ENCODE data around the gene PTPN14. TPM values are rescaled to one million over a fixed set of nuclear protein-coding genes. Genes with fewer than 3 reads are reported as not detected.
"Not testable (repeated sequence)": the region's sequence is repeated elsewhere in the genome, so short reads cannot be mapped to it uniquely, and the experiment has no call there.

PTPN14 gene
- total RNA-seq, 1 experiment from 2014 or later, result 15.7 TPM

DNA sequence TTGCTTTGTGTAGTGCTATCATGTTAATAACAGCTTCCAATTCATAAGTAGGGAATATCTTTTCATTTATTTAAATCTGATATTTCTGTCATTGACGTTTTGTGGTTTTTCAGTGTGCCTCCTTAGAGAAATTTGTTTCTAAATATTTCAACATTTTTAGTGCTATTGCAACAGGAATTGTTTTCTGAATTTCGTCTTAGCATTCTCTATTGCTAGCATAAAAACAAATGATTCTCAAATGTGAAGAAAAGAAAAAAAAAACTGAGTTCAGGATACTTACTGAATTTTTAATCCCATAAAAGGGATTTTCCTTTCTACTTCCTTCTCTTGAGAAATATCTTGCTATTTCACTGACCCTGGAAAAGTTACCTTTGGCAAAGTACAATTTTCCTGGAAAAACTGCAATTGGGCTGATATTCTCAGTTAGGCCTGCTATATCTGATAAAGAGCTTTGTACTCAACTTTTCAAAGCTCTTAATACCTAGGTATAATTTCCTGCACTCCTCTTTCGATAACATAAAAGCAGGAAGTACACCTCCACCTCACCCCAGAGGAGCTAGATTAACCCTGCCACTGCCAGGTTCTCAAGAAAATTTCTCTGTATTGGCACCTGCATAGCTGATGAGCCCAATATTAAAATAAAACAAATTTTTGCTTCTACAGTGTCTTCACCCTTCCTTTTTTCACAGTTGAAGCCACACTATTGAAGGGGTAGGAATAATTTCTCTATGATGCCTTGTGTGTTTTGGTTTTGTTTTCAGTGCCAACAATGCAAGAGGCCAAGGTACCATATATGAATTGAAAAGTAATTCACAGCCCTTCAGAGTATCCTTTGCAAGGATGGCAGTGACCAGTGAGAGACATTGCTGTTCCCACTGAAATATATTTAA lies 35.6 kb downstream of the PTPN14 start:
- Histone ChIP-seq H3K27me3 (ENCODE audit: control insufficient read depth, insufficient read depth, low read length) (no peaks in the 10 kb centered on the region), H3K4me3 (ENCODE audit: insufficient read depth, low read depth, low read length) (no peak overlapping the region), H3K36me3 (replicated peaks; ENCODE audit: control insufficient read depth, insufficient read depth, low read length) (no peaks in the 10 kb centered on the region)
- no peak for DNase-seq

DNA sequence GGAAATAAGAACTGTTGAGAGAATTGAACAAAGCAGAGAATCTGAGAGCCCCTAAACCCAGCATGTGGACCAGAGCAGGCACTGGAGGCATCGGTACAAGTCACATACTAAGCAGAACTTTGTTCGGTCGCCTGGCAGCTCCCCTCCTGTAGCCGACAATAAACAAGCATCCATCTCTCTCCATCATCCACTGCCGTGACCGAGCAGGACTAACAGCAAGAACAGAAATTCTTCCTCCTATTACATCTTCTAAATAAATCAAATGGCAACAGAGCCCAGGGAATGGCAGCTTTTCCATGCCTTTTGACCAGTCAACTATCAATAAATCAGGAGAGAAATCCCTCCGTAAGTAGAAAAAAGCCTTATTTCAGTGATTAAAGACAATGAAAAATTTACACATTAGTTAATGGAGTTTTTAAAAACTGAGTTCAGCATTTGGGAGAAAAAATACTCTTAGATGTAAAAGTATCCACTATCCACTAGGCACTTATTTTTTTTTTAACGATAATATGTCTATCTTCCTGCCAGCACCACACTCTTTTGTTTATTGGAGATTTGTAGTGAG lies 36.5 kb downstream of the PTPN14 start:
- no peak for DNase-seq
- H3K36me3 ChIP-seq (replicated peaks; ENCODE audit: control insufficient read depth, insufficient read depth, low read length), result no peaks in the 10 kb centered on the region
- H3K4me3 ChIP-seq (ENCODE audit: insufficient read depth, low read depth, low read length), result no peak overlapping the region
- no peaks in the 10 kb centered on the region for H3K27me3 ChIP-seq (ENCODE audit: control insufficient read depth, insufficient read depth, low read length)

DNA sequence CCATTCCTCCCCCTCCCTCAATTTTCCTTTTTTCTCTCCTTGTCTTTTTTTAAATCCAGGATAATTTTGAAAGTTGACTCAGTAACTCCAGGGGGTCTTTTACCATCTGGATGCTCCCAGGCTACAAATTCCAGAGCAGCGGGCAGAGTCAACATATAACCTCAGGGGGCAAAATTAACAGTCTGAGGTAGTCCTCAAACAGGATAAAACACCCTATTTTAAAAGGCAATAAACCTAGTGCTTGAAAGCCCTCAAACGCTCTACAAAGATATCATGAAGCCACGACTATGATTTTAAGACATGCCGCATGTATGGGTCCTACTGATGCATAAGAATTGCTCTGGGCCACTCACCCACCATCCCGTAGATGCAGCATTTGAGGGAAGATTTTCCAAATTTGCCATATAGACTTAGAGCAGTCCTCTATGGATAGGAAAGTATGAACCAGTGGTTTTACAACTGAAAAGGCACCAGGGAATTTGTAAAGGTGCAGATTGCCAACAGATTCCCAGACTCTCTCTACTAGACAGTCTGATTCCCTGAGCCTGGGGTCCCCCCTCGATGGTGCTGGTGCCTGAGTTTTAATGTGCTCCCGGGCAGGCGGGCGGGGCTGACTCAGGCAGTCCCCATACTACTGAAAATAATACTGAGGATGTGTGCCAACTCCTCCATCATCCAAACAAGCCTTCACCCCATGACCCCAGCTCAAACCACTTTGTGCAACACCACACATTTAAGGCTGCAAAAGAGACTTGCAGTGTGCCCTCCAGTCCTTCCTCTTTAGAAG lies 37.2 kb downstream of the PTPN14 start:
- Histone ChIP-seq H3K27me3 (ENCODE audit: control insufficient read depth, insufficient read depth, low read length) (no peaks in the 10 kb centered on the region), H3K4me3 (ENCODE audit: insufficient read depth, low read depth, low read length) (no peak overlapping the region), H3K36me3 (replicated peaks; ENCODE audit: control insufficient read depth, insufficient read depth, low read length) (no peaks in the 10 kb centered on the region)
- DNase-seq, result no peak

DNA sequence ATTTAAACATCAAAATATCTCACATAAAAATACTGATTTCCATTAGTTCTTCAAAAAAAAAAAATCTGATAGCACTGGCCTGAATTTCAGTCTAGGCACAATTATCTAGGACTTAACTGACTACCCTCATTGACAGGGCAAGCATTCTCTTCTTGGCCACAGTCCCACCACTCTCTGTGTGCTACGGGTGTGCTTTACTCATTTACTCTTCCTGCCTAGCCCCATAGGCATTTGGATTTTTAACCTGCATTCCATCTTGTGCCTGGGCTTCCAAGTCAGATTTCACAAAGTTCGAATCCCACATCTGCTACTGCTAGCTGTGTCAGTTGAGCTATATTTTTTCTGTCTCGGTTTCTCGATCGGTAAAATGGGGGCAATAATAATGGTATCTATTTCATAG lies 38.0 kb downstream of the PTPN14 start:
- no peaks in the 10 kb centered on the region for H3K27me3 ChIP-seq (ENCODE audit: control insufficient read depth, insufficient read depth, low read length)
- H3K4me3 ChIP-seq (ENCODE audit: insufficient read depth, low read depth, low read length), result no peak overlapping the region
- no peaks in the 10 kb centered on the region for H3K36me3 ChIP-seq (replicated peaks; ENCODE audit: control insufficient read depth, insufficient read depth, low read length)
- DNase-seq, result no peak

DNA sequence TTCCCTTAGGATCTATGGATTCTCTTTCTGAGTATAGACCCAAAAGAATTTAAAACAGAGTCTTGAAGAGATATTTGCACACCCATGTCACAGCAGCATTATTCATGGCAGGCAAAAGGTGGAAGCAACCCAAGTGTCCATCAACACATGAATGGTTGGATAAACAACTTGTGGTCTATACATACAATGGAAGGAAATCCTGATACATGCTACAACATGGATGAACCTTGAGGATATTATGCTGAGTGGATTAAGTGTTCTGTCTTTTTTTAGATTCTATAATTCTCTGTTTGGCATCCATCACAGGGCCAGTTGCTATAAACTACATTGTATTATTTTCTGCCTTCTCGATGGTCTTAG lies 39.8 kb downstream of the PTPN14 start:
- H3K4me3 ChIP-seq (ENCODE audit: insufficient read depth, low read depth, low read length), result no peak overlapping the region

DNA sequence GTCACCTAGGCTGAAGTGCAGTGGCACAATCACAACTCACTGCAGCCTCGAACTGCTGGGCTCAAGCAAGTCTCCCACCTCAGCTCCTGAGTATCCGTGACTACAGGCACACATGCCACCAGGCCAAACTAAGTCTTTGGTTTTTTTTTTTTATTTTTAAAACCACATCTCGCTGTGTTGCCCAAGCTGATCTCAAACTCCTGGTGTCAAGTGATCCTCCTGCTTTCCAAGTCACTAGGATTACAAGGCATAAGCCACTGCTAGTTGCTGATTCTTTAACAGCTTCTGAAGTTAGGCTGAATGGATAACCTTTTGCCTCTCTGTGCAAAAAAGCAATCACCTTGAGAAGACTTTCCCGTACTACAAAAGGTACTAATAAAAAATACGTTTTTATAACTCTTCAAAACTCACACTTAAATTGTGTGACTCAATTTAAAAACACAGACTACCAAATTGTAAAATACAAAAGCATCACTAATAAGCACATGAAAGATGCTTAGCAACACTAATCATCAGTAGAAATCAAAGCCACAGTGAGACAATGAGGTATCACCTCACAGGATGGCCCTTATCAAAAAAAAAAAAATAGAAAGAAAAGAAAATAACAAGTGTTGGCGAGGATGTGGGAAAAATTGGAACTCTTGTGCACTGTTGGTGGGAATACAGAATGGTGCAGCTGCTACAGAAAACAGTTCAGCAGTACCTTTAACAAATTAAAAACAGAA lies 40.3 kb downstream of the PTPN14 start:
- H3K27me3 ChIP-seq (ENCODE audit: control insufficient read depth, insufficient read depth, low read length), result no peaks in the 10 kb centered on the region
- no peak for DNase-seq
- no peaks in the 10 kb centered on the region for H3K36me3 ChIP-seq (replicated peaks; ENCODE audit: control insufficient read depth, insufficient read depth, low read length)
- H3K4me3 ChIP-seq (ENCODE audit: insufficient read depth, low read depth, low read length), result no peak overlapping the region

More for the DNA sequence above, 39.8 kb downstream of the PTPN14 start:
- DNase-seq, result no peak
- H3K27me3 ChIP-seq (ENCODE audit: control insufficient read depth, insufficient read depth, low read length), result no peaks in the 10 kb centered on the region
- no peaks in the 10 kb centered on the region for H3K36me3 ChIP-seq (replicated peaks; ENCODE audit: control insufficient read depth, insufficient read depth, low read length)

DNA sequence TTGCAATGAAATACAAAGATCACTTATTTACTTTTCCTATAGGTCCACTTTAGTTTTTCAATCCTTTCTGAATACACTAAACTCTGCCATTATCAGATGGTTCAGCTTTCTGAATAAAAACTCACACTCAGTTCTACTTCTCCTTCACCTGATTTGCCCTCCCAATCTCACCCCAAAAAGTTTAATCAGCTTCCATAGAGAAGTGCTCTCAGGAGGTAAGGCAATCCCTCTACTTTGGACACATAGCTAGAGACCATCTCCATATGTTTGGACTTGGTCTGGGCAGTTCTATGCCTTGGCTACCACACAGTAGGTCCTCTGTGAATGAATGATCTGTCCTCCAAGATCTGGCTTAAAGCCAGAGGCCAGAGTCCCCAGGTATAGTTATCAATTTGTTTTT lies 40.9 kb downstream of the PTPN14 start:
- H3K36me3 ChIP-seq (replicated peaks; ENCODE audit: control insufficient read depth, insufficient read depth, low read length), result no peaks in the 10 kb centered on the region
- no peak overlapping the region for H3K4me3 ChIP-seq (ENCODE audit: insufficient read depth, low read depth, low read length)
- H3K27me3 ChIP-seq (ENCODE audit: control insufficient read depth, insufficient read depth, low read length), result no peaks in the 10 kb centered on the region
- no peak for DNase-seq

DNA sequence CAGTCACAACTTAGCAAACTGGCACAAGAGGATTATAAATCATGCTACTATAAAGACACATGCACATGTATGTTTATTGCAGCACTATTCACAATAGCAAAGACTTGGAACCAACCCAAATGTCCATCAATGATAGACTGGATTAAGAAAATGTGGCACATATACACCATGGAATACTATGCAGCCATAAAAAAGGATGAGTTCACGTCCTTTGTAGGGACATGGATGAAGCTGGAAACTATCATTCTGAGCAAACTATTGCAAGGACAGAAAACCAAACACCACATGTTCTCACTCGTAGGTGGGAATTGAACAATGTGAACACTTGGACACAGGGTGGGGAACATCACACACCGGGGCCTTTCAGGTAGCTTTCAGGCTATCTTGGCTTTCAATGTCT lies 41.8 kb downstream of the PTPN14 start:
- H3K36me3 ChIP-seq (replicated peaks; ENCODE audit: control insufficient read depth, insufficient read depth, low read length), result not testable (repeated sequence)

DNA sequence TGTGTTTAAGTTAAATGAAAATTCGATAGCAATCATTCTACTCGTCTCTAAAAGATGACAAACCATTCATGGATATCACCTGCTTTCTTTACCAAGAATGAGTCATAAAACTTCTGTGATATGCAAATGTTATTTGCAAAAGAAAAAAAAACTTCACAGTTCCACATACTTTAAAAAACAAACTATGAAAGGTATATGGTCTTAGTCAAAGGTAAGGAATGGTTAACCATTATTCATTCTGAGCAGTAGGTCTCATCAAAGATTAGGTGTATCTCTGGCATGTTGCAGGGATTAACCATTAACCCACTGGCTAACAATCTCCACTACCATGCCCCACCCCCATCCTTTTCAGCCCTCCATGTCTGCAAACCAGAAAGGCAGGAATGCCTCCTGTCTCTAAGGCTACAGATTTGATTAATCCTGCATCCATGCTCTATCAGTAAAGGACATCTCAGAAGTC lies 44.4 kb downstream of the PTPN14 start:
- no peak for DNase-seq
- H3K4me3 ChIP-seq (ENCODE audit: insufficient read depth, low read depth, low read length), result no peak overlapping the region
- H3K36me3 ChIP-seq (replicated peaks; ENCODE audit: control insufficient read depth, insufficient read depth, low read length), result no peaks in the 10 kb centered on the region
- no peaks in the 10 kb centered on the region for H3K27me3 ChIP-seq (ENCODE audit: control insufficient read depth, insufficient read depth, low read length)

More for the DNA sequence above, 41.8 kb downstream of the PTPN14 start:
- not testable (repeated sequence) for DNase-seq; H3K27me3 ChIP-seq (ENCODE audit: control insufficient read depth, insufficient read depth, low read length); H3K4me3 ChIP-seq (ENCODE audit: insufficient read depth, low read depth, low read length)

DNA sequence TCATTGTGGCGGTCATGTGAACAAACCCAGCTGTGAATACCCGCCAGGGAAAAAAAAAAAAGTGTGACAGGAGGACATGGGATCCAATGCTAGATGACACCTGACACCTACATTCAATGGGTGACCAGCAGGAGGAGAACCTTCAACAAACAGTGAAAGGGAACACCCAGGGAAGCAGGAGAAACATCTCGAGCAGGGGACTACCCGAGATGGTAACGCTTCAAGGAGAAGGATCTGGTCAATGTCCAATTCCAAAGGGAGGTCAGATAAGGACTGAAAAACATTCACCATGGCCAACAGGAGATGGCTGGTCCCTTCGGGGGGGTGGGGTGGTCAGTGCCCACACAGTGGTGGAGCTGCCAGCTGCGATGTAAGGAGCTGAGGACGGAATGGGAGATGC lies 46.3 kb downstream of the PTPN14 start:
- no peak overlapping the region for H3K4me3 ChIP-seq (ENCODE audit: insufficient read depth, low read depth, low read length)
- no peaks in the 10 kb centered on the region for H3K36me3 ChIP-seq (replicated peaks; ENCODE audit: control insufficient read depth, insufficient read depth, low read length)
- no peaks in the 10 kb centered on the region for H3K27me3 ChIP-seq (ENCODE audit: control insufficient read depth, insufficient read depth, low read length)
- no peak for DNase-seq

DNA sequence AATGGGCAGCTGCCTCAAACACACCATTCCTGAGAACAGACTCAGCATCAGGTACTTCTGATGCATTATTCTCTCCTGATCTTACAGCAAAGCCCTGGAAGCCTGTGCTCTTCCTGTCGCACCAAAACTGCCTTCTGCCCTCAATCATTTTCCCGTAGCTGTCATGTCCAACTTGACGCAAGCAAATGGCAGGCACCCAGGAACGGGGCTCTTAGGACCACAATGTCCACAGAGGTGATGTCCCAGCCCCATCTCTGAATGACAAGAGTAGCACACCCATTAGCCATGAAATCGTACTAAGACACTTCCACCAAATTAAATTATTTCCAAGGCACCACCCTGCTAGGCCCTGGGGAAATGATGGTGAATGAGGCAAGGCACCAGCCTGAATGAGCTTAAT lies 47.1 kb downstream of the PTPN14 start:
- Histone ChIP-seq H3K36me3 (replicated peaks; ENCODE audit: control insufficient read depth, insufficient read depth, low read length) (no peaks in the 10 kb centered on the region), H3K4me3 (ENCODE audit: insufficient read depth, low read depth, low read length) (no peak overlapping the region), H3K27me3 (ENCODE audit: control insufficient read depth, insufficient read depth, low read length) (no peaks in the 10 kb centered on the region)
- DNase-seq, result no peak

DNA sequence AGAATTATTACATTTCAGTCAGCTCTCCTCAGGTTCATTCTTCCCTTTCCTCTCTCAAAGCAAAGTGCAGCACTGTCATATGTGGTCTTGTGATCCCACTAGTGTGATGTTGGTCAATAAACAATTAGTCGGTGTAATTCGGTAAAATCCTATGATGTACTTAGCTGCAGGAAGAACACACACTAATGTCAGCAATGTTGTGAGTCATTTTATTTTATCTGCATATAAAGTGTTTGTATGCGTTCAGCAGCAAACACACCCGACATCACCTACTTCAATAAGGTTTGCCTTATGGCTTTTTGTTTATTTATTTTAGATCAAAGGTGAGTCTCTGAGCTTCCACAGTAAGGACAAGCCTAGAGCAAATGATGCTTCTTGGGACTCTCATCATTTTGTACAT lies 47.8 kb downstream of the PTPN14 start:
- no peaks in the 10 kb centered on the region for H3K36me3 ChIP-seq (replicated peaks; ENCODE audit: control insufficient read depth, insufficient read depth, low read length)
- no peaks in the 10 kb centered on the region for H3K27me3 ChIP-seq (ENCODE audit: control insufficient read depth, insufficient read depth, low read length)
- H3K4me3 ChIP-seq (ENCODE audit: insufficient read depth, low read depth, low read length), result no peak overlapping the region
- no peak for DNase-seq

DNA sequence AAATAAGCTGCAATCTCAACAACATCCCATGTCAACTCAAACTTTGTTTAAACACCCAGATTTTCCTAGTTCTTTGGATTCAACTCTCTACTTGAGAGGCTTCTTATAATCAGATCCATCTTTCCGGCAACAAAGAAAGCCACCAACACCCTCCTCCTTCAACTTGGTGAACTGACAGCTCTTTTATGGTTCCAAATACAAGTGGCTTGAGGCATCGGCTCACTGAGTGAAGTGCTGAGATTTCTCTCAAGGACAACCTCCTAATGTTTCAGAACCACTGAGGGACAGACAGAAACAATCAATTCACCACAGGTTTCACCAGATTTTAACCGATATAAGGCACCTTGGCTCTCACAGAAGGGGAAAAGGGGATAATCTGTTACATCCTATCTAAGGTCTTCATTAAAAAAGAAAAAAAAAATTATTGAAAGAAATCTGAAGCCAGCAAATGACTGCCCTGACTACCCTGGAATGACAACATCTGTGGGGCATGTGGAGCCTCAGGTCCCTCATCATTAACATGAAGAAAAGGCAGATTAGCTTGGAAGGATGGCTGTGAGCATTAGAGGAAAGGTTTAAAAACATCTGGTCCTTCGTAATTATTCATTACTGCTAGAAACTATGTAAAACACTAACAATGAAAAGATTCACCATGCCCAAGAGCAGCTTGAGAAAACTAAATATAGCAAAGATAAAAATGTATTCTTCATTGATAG lies 50.9 kb downstream of the PTPN14 start:
- no peak overlapping the region for H3K4me3 ChIP-seq (ENCODE audit: insufficient read depth, low read depth, low read length)
- DNase-seq, result no peak
- H3K36me3 ChIP-seq (replicated peaks; ENCODE audit: control insufficient read depth, insufficient read depth, low read length), result no peaks in the 10 kb centered on the region
- no peaks in the 10 kb centered on the region for H3K27me3 ChIP-seq (ENCODE audit: control insufficient read depth, insufficient read depth, low read length)

DNA sequence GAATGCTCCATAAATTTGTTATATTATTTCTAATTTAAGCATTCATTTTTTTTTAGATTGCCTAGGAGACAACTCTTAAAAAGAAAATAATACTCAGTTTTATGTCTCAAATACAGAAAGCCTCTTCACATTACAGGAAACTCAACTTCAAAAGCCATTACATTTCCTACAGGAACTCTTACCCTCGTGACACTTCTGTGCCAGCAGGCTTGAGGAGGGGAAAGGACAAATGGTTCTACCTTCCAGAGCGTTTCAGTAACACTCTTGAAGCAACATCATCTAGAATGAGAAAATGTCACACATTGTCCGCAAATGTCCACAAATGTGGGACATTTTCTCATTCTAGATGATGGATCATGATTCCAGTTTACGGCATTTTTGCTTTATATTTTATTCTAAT lies 51.7 kb downstream of the PTPN14 start:
- Histone ChIP-seq H3K27me3 (ENCODE audit: control insufficient read depth, insufficient read depth, low read length) (no peaks in the 10 kb centered on the region), H3K36me3 (replicated peaks; ENCODE audit: control insufficient read depth, insufficient read depth, low read length) (no peaks in the 10 kb centered on the region), H3K4me3 (ENCODE audit: insufficient read depth, low read depth, low read length) (no peak overlapping the region)
- no peak for DNase-seq
